IMR-90 (cell line): Measurements from ENCODE around the gene WRAP53. TPM values are rescaled to one million over a fixed set of nuclear protein-coding genes. Genes with fewer than 3 reads are reported as not detected.

Experiments used
- ATAC-seq: fragments of 200-7000 bp; cut with Tn5 transposase; 2 replicates; pipeline ENCODE4 v1.9.1; 2020; ENCODE audit warnings: low read depth, mild to moderate bottlenecking, moderate library complexity
- BruUV-seq: library from RNA; stranded (reverse); fragments of 400-500 nt; replicated peaks from 2 replicates; lab custom pipeline; 2021; lab: Mats Ljungman, UMichigan
- CTCF ChIA-PET: fragments of 300-600 bp; formaldehyde crosslinking; extraction: SDS; loops from one replicate; lab custom pipeline; 2021; ENCODE audit warnings: antibody characterized with exemption; lab: Yijun Ruan, JAX
- POLR2A ChIA-PET: fragments of 300-600 bp; sonication (Branson Sonifier 250); formaldehyde crosslinking; loops from one replicate; lab custom pipeline; 2022; ENCODE audit warnings: antibody characterized with exemption; ENCODE audit not compliant: unreplicated experiment; lab: Charles Lee
- DNase-seq: peaks from one replicate; pipeline ENCODE4 v3.0.0; 2013
- H2AFZ ChIP-seq: replicated peaks from 2 replicates; pipeline ENCODE3; 2013; ENCODE audit warnings: low read length, mild to moderate bottlenecking; ENCODE audit not compliant: poor library complexity
- H2AK5ac ChIP-seq: 2 replicates; pipeline ENCODE4 v1.6.1; 2013; ENCODE audit warnings: low read depth, low read length, inconsistent platforms
- H2AK9ac ChIP-seq: replicated peaks from 2 replicates; pipeline ENCODE3; 2013; ENCODE audit warnings: mild to moderate bottlenecking, low read depth, low read length, moderate library complexity; ENCODE audit not compliant: poor library complexity
- H2BK120ac ChIP-seq: 2 replicates; pipeline ENCODE4 v1.6.1; 2013; ENCODE audit warnings: low read depth, low read length, inconsistent platforms
- H2BK15ac ChIP-seq: 3 replicates; pipeline ENCODE4 v1.6.1; 2013; ENCODE audit warnings: low read depth, low read length, inconsistent platforms
- H2BK20ac ChIP-seq: 2 replicates; pipeline ENCODE4 v1.6.1; 2013; ENCODE audit warnings: low read depth, mild to moderate bottlenecking, inconsistent platforms, low read length, moderate library complexity
- H2BK5ac ChIP-seq: 2 replicates; pipeline ENCODE4 v1.6.1; 2013; ENCODE audit warnings: mild to moderate bottlenecking, low read depth, low read length, inconsistent platforms; ENCODE audit not compliant: poor library complexity, severe bottlenecking
- H3K14ac ChIP-seq: replicated peaks from 2 replicates; pipeline ENCODE4 v1.6.1; 2013; ENCODE audit warnings: low read depth, low read length, inconsistent platforms
- H3K18ac ChIP-seq: 2 replicates; pipeline ENCODE4 v1.6.1; 2013; ENCODE audit warnings: low read depth, low read length, control low read depth
- H3K23ac ChIP-seq: 2 replicates; pipeline ENCODE4 v1.6.1; 2013; ENCODE audit warnings: low read depth, low read length, inconsistent platforms
- H3K27ac ChIP-seq: 2 replicates; pipeline ENCODE4 v1.5.1; 2013; ENCODE audit warnings: mild to moderate bottlenecking, control low read depth, low read length; ENCODE audit not compliant: insufficient read depth
- H3K27me3 ChIP-seq: 2 replicates; pipeline ENCODE4 v1.6.1; 2013; ENCODE audit warnings: low read length; ENCODE audit not compliant: control insufficient read depth, insufficient read depth
- H3K36me3 ChIP-seq: 2 replicates; pipeline ENCODE4 v1.6.1; 2013; ENCODE audit warnings: low read length, mixed read lengths; ENCODE audit not compliant: control insufficient read depth, insufficient read depth
- H3K4ac ChIP-seq: 2 replicates; pipeline ENCODE4 v1.6.1; 2013; ENCODE audit warnings: low read depth, low read length, inconsistent platforms
- H3K4me1 ChIP-seq: 2 replicates; pipeline ENCODE4 v1.6.1; 2013; ENCODE audit warnings: low read length, mixed read lengths; ENCODE audit not compliant: control insufficient read depth, insufficient read depth
- H3K4me2 ChIP-seq: 2 replicates; pipeline ENCODE4 v1.6.1; 2013; ENCODE audit warnings: low read depth, mild to moderate bottlenecking, control low read depth, low read length, moderate library complexity
- H3K4me3 ChIP-seq: 2 replicates; pipeline ENCODE4 v1.5.1; 2013; ENCODE audit warnings: low read depth, mild to moderate bottlenecking, control low read depth, low read length, moderate library complexity; ENCODE audit not compliant: insufficient read depth
- H3K56ac ChIP-seq: 2 replicates; pipeline ENCODE4 v1.6.1; 2013; ENCODE audit warnings: low read length, inconsistent platforms; ENCODE audit not compliant: insufficient read depth; ENCODE audit errors: extremely low read depth
- H3K79me1 ChIP-seq, 2 experiments: 2 replicates each; pipeline ENCODE4 v1.6.1; 2013; ENCODE audit warnings: low read length in 2 of 2, inconsistent platforms in 1 of 2, low read depth in 1 of 2
- H3K9ac ChIP-seq: 2 replicates; pipeline ENCODE4 v1.6.1; 2013; ENCODE audit warnings: low read depth, low read length, control low read depth
- H3K9me1 ChIP-seq: 2 replicates; pipeline ENCODE4 v1.6.1; 2013; ENCODE audit warnings: low read length, inconsistent platforms; ENCODE audit not compliant: insufficient read depth
- H3K9me3 ChIP-seq: 2 replicates; pipeline ENCODE4 v1.6.1; 2013; ENCODE audit warnings: low read length; ENCODE audit not compliant: control insufficient read depth, insufficient read depth
- H4K20me1 ChIP-seq: 2 replicates; pipeline ENCODE4 v1.6.1; 2013; ENCODE audit warnings: low read length, inconsistent platforms; ENCODE audit not compliant: insufficient read depth
- H4K5ac ChIP-seq: 2 replicates; pipeline ENCODE4 v1.6.1; 2013; ENCODE audit warnings: mild to moderate bottlenecking, low read depth, low read length, control low read depth
- H4K8ac ChIP-seq, 2 experiments: 2 replicates each; pipeline ENCODE4 v1.6.1; 2013; ENCODE audit warnings: low read depth in 2 of 2, low read length in 2 of 2, control low read depth in 1 of 2, inconsistent platforms in 1 of 2
- H4K91ac ChIP-seq: 2 replicates; pipeline ENCODE4 v1.6.1; 2013; ENCODE audit warnings: low read depth, low read length, inconsistent platforms; ENCODE audit not compliant: insufficient read depth
- RCOR1 ChIP-seq: IDR thresholded peaks from 2 replicates; pipeline ENCODE4 v1.6.1; 2012; ENCODE audit warnings: mild to moderate bottlenecking, low read length, improper control_type of control experiment; ENCODE audit not compliant: insufficient replicate concordance
- WGBS, 2 experiments: methylation state at CpG; one replicate each; pipeline versions ENCODE4 v1.1.5 to v1.1.7; 2013; ENCODE audit warnings: missing lambda C conversion rate in 2 of 2; ENCODE audit not compliant: insufficient read length in 1 of 2; ENCODE audit errors: extremely low coverage in 2 of 2; 5-methylcytosine and 5-hydroxymethylcytosine counted together
- dilution Hi-C: fragments of 300-500 bp; cut with HindIII; formaldehyde crosslinking; loops from one replicate; pipeline ENCODE4 v1.14.3; 2018; ENCODE audit warnings: low sequenced_read_pairs; ENCODE audit not compliant: unreplicated experiment
- in situ Hi-C: fragments of 300-500 bp; cut with MboI; formaldehyde crosslinking; loops from 3 replicates; pipeline ENCODE4 v1.14.3; 2019; ENCODE audit warnings: low sequenced_read_pairs, inconsistent platforms, mixed read lengths
- intact Hi-C: fragments of 100-400 bp; cut with micrococcal nuclease; formaldehyde crosslinking; loops from 2 replicates; pipeline ENCODE4 v1.10.0; 2022
- polyA plus RNA-seq, 3 experiments: library from polyadenylated mRNA; depleted of rRNA; stranded (reverse); fragments of >200 nt; gene quantifications; 2 replicates each; pipeline ENCODE4 v1.2.3, GENCODE V29; 2012; ENCODE audit warnings: low replicate concordance in 1 of 3
- total RNA-seq: library from RNA; depleted of rRNA; stranded (reverse); fragments of >200 nt; gene quantifications from 2 replicates; pipeline ENCODE4 v1.2.3, GENCODE V29; 2012

WRAP53 gene
- total and polyA plus RNA-seq, 2 of the 4 experiments (the other 2 are of a cell fraction), result 6.6 to 9.5 TPM

- dilution Hi-C loops, result no loop called here
Observed at GRCh38 chr17:7644775-7645174, 43.5 kb upstream of the WRAP53 start.

More at GRCh38 chr17:7644775-7645174, 43.5 kb upstream of the WRAP53 start:
- Histone ChIP-seq H3K14ac (no peak overlapping the region), H3K9ac (no peak overlapping the region), H3K56ac (no peak overlapping the region), H2BK5ac (no peak overlapping the region), H3K4me2 (no peak overlapping the region), H3K9me3 (no peaks in the 10 kb centered on the region), H4K8ac (no peak overlapping the region), H4K5ac (no peak overlapping the region), H2BK120ac (no peak overlapping the region), H3K9me1 (no peaks in the 10 kb centered on the region), H2BK15ac (no peak overlapping the region), H2BK20ac (no peak overlapping the region), H2AK5ac (no peak overlapping the region), H2AFZ (no peak overlapping the region), H3K4me1 (no peaks in the 10 kb centered on the region), H3K27me3 (peaks cover 8% of the 10 kb centered on the region), H3K18ac (no peak overlapping the region), H2AK9ac (no peak overlapping the region), H3K23ac (no peak overlapping the region), H3K79me1 (no peaks in the 10 kb centered on the region), H3K27ac (no peak overlapping the region), H3K4ac (no peak overlapping the region), H4K91ac (no peak overlapping the region), H3K36me3 (no peaks in the 10 kb centered on the region), H4K20me1 (no peaks in the 10 kb centered on the region), H3K4me3 (no peak overlapping the region)
- intact Hi-C loops, result no loop called here
- DNase-seq (no peak), ATAC-seq (no peak)
- no TSS peak for BruUV-seq
- in situ Hi-C loops, result no loop called here
- no CpG with 5 or more reads among the region's 4 CpGs for WGBS, 2 experiments
- CTCF ChIA-PET, result no interaction called here
- POLR2A ChIA-PET, result no interaction called here
- TF ChIP-seq RCOR1, result no peak
